Measurements from ENCODE around the gene ASMTL. TPM values are rescaled to one million over a fixed set of nuclear protein-coding genes. Genes with fewer than 3 reads are reported as not detected.

Gene ASMTL
- total and polyA plus RNA-seq, 2 of the 13 experiments (the other 11 are each of a cell fraction or from before 2014, with no cell fraction given) = 5.6 to 16.3 TPM

- TF ChIP-seq ZXDC (CRISPR knock-in tag; IDR thresholded peaks at IDR 0.05) (no peak), NFATC3 (CRISPR knock-in tag; IDR thresholded peaks at IDR 0.05) (no peak), HNRNPLL (IDR thresholded peaks at IDR 0.05; ENCODE audit: low read depth, low read length, poor library complexity, severe bottlenecking) (no peak), AHR (CRISPR knock-in tag; IDR thresholded peaks at IDR 0.05) (no peak), HIC2 (CRISPR knock-in tag; IDR thresholded peaks at IDR 0.05; ENCODE audit: low read depth) (no peak), MED8 (CRISPR knock-in tag; IDR thresholded peaks at IDR 0.05; ENCODE audit: insufficient replicate concordance) (no peak), CHCHD3 (CRISPR knock-in tag; IDR thresholded peaks at IDR 0.05) (no peak), SRSF1 (optimal IDR thresholded peaks at IDR 0.05; ENCODE audit: low read depth, low read length) (no peak), ZNF83 (CRISPR knock-in tag; IDR thresholded peaks at IDR 0.05; ENCODE audit: borderline replicate concordance) (no peak), ZNF263 (CRISPR knock-in tag; IDR thresholded peaks at IDR 0.05) (no peak), GMEB2 (CRISPR knock-in tag; IDR thresholded peaks at IDR 0.05; ENCODE audit: low read depth) (no peak), MATR3 (CRISPR knock-in tag; IDR thresholded peaks at IDR 0.05) (no peak), PPARG (CRISPR knock-in tag; conservative IDR thresholded peaks at IDR 0.05) (no peak), MXI1 (IDR thresholded peaks at IDR 0.05; ENCODE audit: borderline replicate concordance, low read depth, low read length) (no peak), XBP1 (CRISPR knock-in tag; IDR thresholded peaks at IDR 0.05) (no peak)
Measured at GRCh38 chrX:1475881-1476280, 23.2 kb upstream of the ASMTL start (continued).
